Natural killer cell treated with Interleukin-12 subunit alpha and Interleukin-12 subunit beta and Interleukin-15 and Interleukin-18, amount 100 ng/mL, for 72 hours (primary cell): ENCODE measurements around the gene SH3PXD2A. TPM values are rescaled to one million over a fixed set of nuclear protein-coding genes. Genes with fewer than 3 reads are reported as not detected.

Experiments
- ATAC-seq, 2 donors: fragments of 150-1000 bp; cut with Tn5 transposase in 1 of 2; sonication (Bioruptor Pico), chemical (Tn5 transposase) in 1 of 2; 2 replicates each; pipeline ENCODE4 v1.10.0; 2021
- DNase-seq: peaks from one replicate; pipeline ENCODE4 v3.0.0; 2022; ENCODE audit warnings: low spot score
- H3K27ac Mint-ChIP-seq, 2 donors: 1 replicate in 1 of 2; 2 replicates in 1 of 2; pipeline ENCODE4 v1.8.0; 2022; ENCODE audit warnings: mixed read lengths in 2 of 2, mild to moderate bottlenecking in 1 of 2, moderate library complexity in 1 of 2
- H3K27me3 Mint-ChIP-seq, 2 donors: 1 replicate in 1 of 2; 2 replicates in 1 of 2; pipeline ENCODE4 v1.8.0; 2022; ENCODE audit warnings: mixed read lengths in 2 of 2
- H3K36me3 Mint-ChIP-seq: one replicate; pipeline ENCODE4 v1.8.0; 2022; ENCODE audit warnings: mixed read lengths
- H3K4me1 Mint-ChIP-seq, 2 donors: 1 replicate in 1 of 2; 2 replicates in 1 of 2; pipeline ENCODE4 v1.8.0; 2022; ENCODE audit warnings: low read depth in 2 of 2, mixed read lengths in 2 of 2, mild to moderate bottlenecking in 1 of 2
- H3K4me3 Mint-ChIP-seq: one replicate; pipeline ENCODE4 v1.8.0; 2022; ENCODE audit warnings: mixed read lengths
- H3K9me3 Mint-ChIP-seq: 2 replicates; pipeline ENCODE4 v1.8.0; 2022; ENCODE audit warnings: mixed read lengths
- total RNA-seq, 2 donors: library from RNA; stranded (reverse); gene quantifications; one replicate each; pipeline ENCODE4 v1.2.3, GENCODE V29; 2022

Gene SH3PXD2A
- total RNA-seq, 2 donors from 2014 or later: 3.4 to 7.6 TPM

DNA sequence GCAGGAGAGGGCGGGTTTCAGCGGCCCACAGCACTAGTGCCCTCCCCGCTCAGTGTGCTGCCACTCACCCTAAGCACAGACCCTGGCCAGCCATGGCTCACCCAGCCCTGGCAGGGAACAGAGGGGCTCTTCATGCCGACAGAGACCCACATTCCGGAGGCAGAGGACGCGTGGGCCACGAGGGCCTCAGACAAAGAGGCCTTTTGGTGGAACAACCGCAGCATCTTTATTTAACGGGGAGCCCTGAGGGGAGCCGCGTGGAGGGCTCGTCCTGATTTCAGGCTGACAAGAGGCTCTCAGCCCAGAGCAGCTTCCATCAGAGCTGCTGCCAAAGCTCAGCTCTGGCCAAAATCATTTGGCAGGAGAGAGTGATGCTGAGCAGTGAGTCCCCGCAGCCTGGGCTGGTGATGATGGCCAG lies 127.8 kb downstream of the SH3PXD2A start:
- Mint-ChIP-seq H3K4me1 (no peaks in the 10 kb centered on the region), H3K4me3 (no peak overlapping the region), H3K27ac (no peak overlapping the region), H3K36me3 (no peaks in the 10 kb centered on the region), H3K9me3 (no peaks in the 10 kb centered on the region), H3K27me3 (no peaks in the 10 kb centered on the region)
- ATAC-seq: no peak
- DNase-seq: no peak

DNA sequence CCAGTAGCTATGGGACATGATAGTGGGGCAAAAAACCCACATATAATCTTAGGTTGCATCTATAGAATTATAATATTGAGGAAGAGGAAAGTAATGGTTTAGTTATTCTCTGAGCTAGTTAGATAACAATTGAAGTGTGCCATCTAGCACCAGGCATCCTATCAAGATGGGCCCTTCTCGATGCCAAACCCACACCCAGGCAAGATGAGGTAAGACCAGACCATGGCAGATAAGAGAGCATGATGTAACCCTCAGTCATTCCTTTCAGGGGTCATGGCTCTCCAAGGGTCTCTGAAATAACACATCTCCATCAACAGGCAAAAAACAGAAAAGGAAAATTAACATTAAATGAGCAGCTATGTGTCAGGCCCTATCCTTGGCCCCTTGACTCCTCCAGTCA lies 128.7 kb downstream of the SH3PXD2A start:
- Mint-ChIP-seq H3K4me1 (no peaks in the 10 kb centered on the region), H3K4me3 (no peak overlapping the region), H3K27me3 (no peaks in the 10 kb centered on the region), H3K36me3 (no peaks in the 10 kb centered on the region), H3K27ac (no peak overlapping the region), H3K9me3 (no peaks in the 10 kb centered on the region)
- DNase-seq (no peak), ATAC-seq (no peak)

DNA sequence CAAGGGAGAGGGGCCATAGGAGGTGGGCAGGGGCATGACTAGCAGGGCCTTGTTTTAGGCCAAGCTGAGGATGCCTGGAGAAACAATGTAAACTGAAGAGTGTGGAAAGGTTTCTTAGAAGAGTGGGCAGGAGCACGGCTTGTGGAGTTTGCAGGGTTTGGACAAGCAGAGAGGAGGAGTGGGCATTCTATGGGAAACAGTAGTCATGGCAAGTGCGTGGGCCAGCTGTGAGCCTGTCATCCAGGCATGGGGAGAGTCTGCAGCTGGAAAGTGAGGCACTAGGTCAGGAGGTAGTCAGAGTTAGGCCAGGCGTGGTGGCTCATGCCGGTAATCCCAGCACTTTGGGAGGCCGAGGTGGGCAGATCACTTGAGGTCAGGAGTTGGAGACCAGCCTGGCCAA lies 130.1 kb downstream of the SH3PXD2A start:
- no peak overlapping the region for H3K4me3 Mint-ChIP-seq

DNA sequence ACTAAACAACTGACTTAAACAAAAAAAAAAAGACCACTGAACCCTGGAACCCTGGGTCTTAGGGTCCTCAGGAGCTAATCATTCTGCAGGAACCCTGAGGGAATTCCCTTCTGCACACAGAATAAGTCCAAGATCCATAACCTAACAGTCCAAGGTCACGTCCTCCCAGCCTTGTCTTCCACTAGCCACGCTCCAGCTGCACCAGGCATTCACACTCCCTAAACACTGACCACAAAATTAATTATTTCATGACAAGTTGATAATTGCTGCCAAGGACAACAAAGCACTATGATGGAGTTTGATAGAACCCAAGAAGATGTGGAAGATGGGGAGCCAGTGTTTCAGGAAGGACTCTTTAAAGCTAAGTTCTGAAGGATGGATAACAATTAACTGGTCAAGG lies 130.6 kb downstream of the SH3PXD2A start:
- ATAC-seq (no peak), DNase-seq (no peak)
- Mint-ChIP-seq H3K36me3 (no peaks in the 10 kb centered on the region), H3K27ac (no peak overlapping the region), H3K27me3 (no peaks in the 10 kb centered on the region), H3K4me3 (no peak overlapping the region), H3K4me1 (no peaks in the 10 kb centered on the region), H3K9me3 (no peaks in the 10 kb centered on the region)

More for the DNA sequence above, 130.1 kb downstream of the SH3PXD2A start:
- H3K9me3 Mint-ChIP-seq: no peaks in the 10 kb centered on the region
- H3K27me3 Mint-ChIP-seq: no peaks in the 10 kb centered on the region
- no peaks in the 10 kb centered on the region for H3K4me1 Mint-ChIP-seq
- H3K27ac Mint-ChIP-seq: no peak overlapping the region
- ATAC-seq (no peak), DNase-seq (no peak)
- no peaks in the 10 kb centered on the region for H3K36me3 Mint-ChIP-seq

DNA sequence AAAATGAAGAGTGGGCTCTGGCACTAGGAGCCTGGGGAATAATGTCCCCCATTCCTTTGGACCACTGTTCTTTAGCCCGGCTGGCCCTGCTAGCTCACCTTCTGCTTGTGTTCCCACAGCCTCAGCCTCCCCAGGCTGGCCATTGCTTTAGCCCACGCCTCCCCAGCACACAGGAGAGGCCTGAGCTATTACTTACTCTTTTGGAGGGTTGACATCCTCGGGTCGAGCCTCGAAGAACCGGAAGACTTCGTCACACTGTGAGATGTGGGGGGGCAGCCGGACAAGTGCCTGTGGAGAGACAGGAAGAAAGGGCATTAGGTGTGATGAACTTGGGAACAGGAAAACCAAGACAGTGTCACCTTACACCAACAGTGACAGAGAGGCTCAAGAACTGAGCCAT lies 131.3 kb downstream of the SH3PXD2A start:
- H3K9me3 Mint-ChIP-seq: no peaks in the 10 kb centered on the region
- no peak for DNase-seq

DNA sequence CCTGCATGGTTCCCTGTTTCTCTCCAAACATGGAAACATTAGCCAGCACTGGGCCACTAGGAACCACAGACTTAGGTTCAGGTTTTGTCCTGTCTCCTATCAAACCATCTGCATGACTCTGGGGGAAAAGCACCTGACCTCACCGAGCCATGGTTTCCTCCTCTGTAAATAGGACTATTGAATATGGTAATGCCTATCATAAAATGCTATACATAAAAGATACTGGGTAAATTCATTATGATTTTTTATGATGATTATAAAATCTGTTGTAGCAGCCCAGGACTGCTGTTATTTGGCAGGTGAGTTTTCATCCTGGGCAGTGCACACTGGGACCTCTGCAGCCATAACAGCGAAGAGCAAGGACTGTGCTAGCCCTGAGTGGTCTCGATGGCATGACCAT lies 131.8 kb downstream of the SH3PXD2A start:
- H3K36me3 Mint-ChIP-seq: no peaks in the 10 kb centered on the region
- no peak for DNase-seq
- H3K4me3 Mint-ChIP-seq: no peak overlapping the region
- H3K27ac Mint-ChIP-seq: no peak overlapping the region
- no peak for ATAC-seq
- H3K27me3 Mint-ChIP-seq: no peaks in the 10 kb centered on the region
- no peaks in the 10 kb centered on the region for H3K9me3 Mint-ChIP-seq
- no peaks in the 10 kb centered on the region for H3K4me1 Mint-ChIP-seq

More for the DNA sequence above, 131.3 kb downstream of the SH3PXD2A start:
- no peak overlapping the region for H3K4me3 Mint-ChIP-seq
- H3K27ac Mint-ChIP-seq: no peak overlapping the region
- H3K4me1 Mint-ChIP-seq: no peaks in the 10 kb centered on the region
- no peaks in the 10 kb centered on the region for H3K36me3 Mint-ChIP-seq
- no peaks in the 10 kb centered on the region for H3K27me3 Mint-ChIP-seq
- no peak for ATAC-seq

DNA sequence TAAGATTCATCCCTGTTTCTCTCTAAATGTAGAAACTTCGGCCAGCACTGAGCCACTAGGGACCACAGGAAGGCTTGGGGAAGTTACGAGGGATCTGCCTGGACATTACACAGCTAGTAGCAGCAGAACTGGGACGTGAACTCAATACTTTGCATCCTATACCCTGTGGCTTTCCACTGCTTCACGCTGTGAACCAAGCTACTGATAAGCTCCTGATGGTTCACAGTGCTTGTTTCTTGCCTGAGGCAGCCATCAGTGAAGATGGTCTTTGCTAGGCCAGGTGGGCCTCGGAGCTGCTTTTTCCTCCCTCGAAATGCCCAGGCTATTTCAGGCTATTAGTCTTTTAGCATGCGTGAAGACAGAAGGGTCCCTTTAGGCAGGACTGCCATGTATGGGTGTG lies 132.7 kb downstream of the SH3PXD2A start:
- Mint-ChIP-seq H3K9me3 (no peaks in the 10 kb centered on the region), H3K4me3 (no peak overlapping the region), H3K4me1 (no peaks in the 10 kb centered on the region), H3K27me3 (no peaks in the 10 kb centered on the region), H3K36me3 (no peaks in the 10 kb centered on the region), H3K27ac (no peak overlapping the region)
- no peak for DNase-seq
- ATAC-seq: no peak

DNA sequence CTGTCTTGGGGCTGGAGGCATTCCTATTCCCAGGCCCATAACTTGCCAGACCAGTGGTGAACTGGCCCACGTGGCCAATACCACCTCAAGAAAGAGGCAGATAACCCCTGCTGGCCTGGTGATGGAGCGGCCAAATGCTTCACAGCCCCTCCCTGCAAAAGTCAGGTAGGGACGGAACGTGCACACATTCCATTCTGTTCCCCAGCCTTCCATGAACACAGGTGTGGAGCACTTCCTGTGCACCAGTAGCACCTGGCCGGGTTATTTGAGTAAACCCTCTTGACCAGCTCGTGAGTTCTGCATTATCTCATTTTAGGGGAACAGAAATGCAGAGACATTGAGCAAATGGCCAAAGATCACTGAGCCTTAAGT lies 134.4 kb downstream of the SH3PXD2A start:
- no peak for ATAC-seq
- Mint-ChIP-seq H3K9me3 (no peaks in the 10 kb centered on the region), H3K27me3 (no peaks in the 10 kb centered on the region), H3K36me3 (no peaks in the 10 kb centered on the region), H3K4me1 (no peaks in the 10 kb centered on the region), H3K4me3 (no peak overlapping the region), H3K27ac (no peak overlapping the region)
- DNase-seq: no peak

DNA sequence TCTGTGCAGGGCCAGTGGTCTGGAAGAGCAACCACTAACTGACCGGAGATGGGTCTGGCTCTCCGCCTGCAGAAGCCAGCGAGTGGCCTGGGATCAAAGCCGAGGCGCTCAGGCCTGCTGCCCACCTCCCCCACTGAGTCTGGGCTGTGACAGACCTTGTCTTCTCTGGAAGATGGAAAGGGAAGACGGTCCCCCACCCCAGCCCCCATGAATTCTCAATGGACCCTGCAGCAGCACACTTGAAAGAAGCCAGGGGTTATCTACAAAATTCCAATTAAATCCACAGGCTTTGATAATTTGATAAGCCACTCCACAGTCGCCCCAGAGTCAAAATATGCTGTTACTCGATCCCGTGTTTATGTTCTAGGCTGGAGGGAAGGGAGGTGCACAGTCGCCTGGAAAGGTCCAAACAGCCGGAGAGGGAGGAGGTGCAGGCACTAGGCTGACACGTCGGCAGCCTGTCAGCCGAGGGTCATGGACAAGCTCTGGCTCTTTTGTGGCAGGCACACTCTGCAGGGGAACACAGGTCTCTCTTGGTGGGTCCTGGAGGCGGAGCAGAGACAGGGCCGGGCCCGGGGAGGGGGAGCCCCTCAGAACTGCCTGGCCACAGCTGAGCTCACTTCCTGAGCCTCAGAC lies 134.9 kb downstream of the SH3PXD2A start:
- H3K4me1 Mint-ChIP-seq: no peaks in the 10 kb centered on the region
- ATAC-seq: no peak
- no peak overlapping the region for H3K4me3 Mint-ChIP-seq

DNA sequence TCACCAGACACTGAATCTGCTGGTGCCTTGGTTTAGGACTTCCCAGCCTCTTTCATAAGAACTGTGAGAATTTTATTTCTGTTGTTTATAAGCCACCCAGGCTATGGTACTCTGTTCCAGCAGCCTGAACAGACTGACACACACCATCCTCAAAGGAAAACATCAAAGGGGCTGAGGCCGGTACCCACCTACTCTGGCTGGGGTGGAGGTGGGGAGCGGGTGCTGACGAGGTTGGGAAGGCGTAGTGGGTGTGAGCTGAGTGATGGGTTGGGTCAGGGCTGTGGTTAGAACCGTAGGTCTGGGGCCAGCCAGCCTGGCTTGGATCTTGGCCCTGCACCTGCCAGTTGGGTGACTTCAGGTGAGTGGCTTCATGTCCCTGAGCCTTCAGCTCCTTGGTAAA lies 136.3 kb downstream of the SH3PXD2A start:
- Mint-ChIP-seq H3K4me1 (no peaks in the 10 kb centered on the region), H3K27me3 (no peaks in the 10 kb centered on the region), H3K9me3 (no peaks in the 10 kb centered on the region), H3K36me3 (no peaks in the 10 kb centered on the region), H3K4me3 (no peak overlapping the region), H3K27ac (no peak overlapping the region)
- DNase-seq (no peak), ATAC-seq (no peak)

More for the DNA sequence above, 134.9 kb downstream of the SH3PXD2A start:
- H3K27ac Mint-ChIP-seq: no peak overlapping the region
- H3K27me3 Mint-ChIP-seq: no peaks in the 10 kb centered on the region
- H3K36me3 Mint-ChIP-seq: no peaks in the 10 kb centered on the region
- no peaks in the 10 kb centered on the region for H3K9me3 Mint-ChIP-seq
- no peak for DNase-seq

DNA sequence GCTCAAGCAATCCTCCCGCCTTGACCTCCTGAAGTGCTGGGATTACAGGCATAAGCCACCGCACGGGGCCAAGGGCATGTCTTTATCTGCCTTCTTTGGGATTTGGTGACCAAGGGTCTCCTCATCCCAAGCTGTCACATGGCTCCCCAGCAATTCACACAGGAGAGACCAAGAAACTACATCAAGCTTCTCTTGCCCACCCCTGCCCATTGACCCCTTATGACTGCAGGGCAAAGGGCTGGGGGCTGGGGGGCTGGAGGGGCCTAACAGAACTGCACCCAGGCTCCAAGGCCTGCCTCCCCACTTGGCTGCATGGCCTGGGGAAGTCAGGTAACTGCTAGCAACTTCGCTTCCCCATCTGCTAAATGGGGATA lies 137.1 kb downstream of the SH3PXD2A start:
- H3K27me3 Mint-ChIP-seq: no peaks in the 10 kb centered on the region
- H3K9me3 Mint-ChIP-seq: no peaks in the 10 kb centered on the region
- no peak for DNase-seq
- no peaks in the 10 kb centered on the region for H3K36me3 Mint-ChIP-seq
- no peak overlapping the region for H3K4me3 Mint-ChIP-seq
- no peaks in the 10 kb centered on the region for H3K4me1 Mint-ChIP-seq
- H3K27ac Mint-ChIP-seq: no peak overlapping the region
- no peak for ATAC-seq

DNA sequence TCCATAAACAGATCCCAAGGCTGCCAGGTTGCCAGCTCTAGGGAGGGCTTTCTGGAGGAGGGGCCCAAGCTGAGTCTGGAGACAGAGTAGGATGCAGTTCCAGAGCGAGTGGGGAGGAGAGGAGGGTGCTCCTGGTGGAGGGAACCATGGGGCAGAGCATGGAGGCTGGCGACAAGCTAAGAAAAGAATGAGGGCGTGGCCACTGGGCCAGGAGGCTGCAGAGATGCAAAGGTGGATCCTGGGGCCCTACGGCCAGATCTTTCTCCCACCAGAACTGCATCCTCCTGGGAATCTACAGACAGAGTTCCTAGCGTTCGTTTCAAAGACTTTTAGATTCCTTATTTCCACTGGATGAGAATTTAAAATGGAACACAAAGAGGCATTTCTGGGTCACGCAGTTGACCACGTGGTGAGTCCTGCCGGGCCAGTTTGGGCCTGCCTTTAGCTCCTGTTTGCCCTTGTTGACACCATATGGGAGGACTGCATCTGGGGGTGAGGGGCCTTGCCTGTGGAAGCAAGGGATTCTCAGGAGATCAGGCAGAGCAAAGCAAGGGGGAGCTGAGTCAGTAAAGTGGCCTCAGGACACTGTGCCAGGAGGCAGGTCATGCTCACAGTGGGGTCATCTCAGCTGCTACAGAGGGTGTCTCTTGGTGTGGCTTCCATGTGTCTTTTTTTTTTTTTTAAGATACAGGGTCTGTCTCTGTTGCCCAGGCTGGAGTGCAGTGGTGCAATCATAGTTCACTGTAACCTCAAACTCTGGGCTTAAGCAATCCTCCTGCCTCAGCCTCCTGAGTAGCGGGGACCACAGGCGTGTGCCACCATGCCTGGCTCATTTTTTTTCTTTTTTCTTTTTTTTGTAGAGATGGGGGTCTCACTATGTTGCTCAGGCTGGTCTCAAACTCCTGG lies 137.8 kb downstream of the SH3PXD2A start:
- H3K36me3 Mint-ChIP-seq: no peaks in the 10 kb centered on the region
- no peak overlapping the region for H3K4me3 Mint-ChIP-seq
- ATAC-seq: no peak
- peaks cover 0 to 3% of the 10 kb centered on the region in 2 donors for H3K4me1 Mint-ChIP-seq
- no peak overlapping the region for H3K27ac Mint-ChIP-seq
- no peaks in the 10 kb centered on the region for H3K27me3 Mint-ChIP-seq
- no peak for DNase-seq
- no peaks in the 10 kb centered on the region for H3K9me3 Mint-ChIP-seq

DNA sequence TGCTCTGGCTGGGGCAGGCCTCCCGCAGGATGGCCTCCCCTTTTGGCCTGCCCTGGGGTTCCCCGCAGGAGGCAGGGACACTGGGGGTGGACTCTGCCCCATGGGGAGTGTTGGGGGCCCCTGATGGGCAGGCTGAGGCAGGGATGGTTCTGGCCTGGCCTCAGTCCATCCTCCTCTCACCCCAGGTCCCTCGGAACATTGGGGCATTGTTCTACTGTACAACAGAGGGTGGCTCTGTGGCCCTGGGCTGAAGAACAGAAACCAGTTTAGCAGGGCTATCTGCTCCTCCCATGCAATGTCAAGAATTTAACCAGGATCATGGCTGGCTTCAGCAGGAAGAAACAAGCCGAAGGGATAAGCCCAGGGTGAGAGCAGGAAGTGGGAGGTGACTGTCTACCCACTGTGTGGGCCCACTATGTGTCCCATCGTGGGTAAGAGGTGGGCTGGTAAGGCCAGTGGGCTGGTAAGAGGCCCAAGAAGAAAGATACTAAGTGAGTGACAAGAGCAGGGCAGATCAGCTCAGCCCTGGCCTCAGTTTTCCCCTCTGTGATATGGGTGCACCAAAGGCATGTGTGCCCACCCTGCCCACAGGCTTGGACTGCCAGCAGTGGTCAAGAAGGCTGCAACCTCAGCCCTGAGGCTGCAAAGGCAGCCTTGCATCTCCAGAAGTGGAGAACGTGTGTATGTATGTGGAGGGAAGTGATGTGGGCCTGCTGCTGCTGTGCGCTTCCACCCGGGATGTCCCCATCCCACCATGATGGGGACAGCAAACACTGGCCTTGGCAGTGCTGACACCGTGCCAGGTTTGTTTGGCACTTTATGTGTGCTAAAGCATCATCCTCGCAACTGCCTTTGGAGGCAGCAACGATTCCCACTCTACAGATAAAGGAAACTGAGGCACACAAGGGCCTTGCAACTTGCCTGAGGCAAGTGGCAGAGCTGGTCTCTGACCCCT lies 138.9 kb downstream of the SH3PXD2A start:
- DNase-seq (no peak), ATAC-seq (no peak)
- Mint-ChIP-seq H3K4me1 (peaks cover 0 to 3% of the 10 kb centered on the region in 2 donors), H3K27me3 (no peaks in the 10 kb centered on the region), H3K27ac (no peak overlapping the region), H3K9me3 (no peaks in the 10 kb centered on the region), H3K36me3 (no peaks in the 10 kb centered on the region), H3K4me3 (no peak overlapping the region)

DNA sequence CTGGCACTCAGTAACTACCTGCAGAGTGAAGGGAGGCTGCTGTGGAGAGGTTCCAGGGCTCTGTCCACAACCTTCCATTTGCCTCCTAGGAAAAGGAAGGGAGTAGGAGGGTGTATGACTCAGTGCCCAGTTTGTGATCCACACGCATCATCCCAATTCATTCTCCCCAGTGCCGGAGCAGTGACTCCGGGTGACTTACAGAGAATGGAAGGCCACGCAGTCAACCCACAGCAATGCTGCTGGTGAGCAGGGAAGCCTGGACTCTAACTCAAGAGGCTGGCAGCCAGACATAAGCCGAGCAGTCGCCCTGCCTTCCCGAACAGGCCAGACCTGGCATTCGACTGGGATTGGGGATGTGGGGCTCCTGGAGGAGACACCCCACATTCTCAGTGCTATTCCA lies 139.9 kb downstream of the SH3PXD2A start:
- no peak for ATAC-seq
- Mint-ChIP-seq H3K4me3 (no peak overlapping the region), H3K27ac (no peak overlapping the region), H3K36me3 (no peaks in the 10 kb centered on the region), H3K4me1 (peaks cover 0 to 3% of the 10 kb centered on the region in 2 donors), H3K27me3 (no peaks in the 10 kb centered on the region), H3K9me3 (no peaks in the 10 kb centered on the region)
- no peak for DNase-seq
